ENCODE results near the gene SLC22A2.

DNA sequence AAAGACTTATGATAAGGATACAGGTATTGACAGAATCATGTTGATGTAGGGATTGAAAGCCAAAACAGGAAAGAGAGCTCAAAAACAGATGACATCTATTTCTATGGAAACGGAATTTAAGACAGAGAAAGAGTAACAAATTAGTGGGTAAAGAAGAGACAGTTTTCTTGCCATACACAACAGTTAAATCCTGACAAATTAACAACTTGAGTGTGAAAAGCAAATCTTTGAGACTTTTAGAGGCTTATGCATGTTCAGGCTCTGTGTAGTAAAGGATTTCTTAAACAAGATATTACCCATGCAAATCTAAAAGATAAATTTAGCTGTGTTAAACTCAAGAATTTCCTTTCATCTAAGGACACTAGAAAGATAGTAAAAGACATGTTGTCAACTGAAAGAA, 68.5 kb downstream of the SLC22A2 start:
- no peak for TF ChIP-seq FOSL1 (CRISPR knock-in tag; IDR thresholded peaks at IDR 0.05; ENCODE audit: borderline replicate concordance)
- TF ChIP-seq POLR2A (IDR thresholded peaks at IDR 0.05; ENCODE audit: insufficient read depth in 1 of 2, low read depth in 2 of 2, low read length in 2 of 2): no peak
- no peak for TF ChIP-seq TBP (CRISPR knock-in tag; IDR thresholded peaks at IDR 0.05)
- TF ChIP-seq CHD4 (IDR thresholded peaks at IDR 0.05; ENCODE audit: borderline replicate concordance, low read length): no peak

All from HepG2 (cell line).